NCI-H146 treated with DMSO at 0.1 percent for 48 hours (cell line): ENCODE results near the gene DEFB124.
"Not testable (repeated sequence)": the region's sequence is repeated elsewhere in the genome, so short reads cannot be mapped to it uniquely, and the experiment has no call there.

ENCODE experiments used
- DNase-seq: peaks from one replicate; lab custom pipeline; 2025; ENCODE audit not compliant: unreplicated experiment; lab: John Stamatoyannopoulos, UW

DEFB124 gene

GRCh38 chr20:31426891-31427551, 47.9 kb downstream of the DEFB124 start:
- not testable (repeated sequence) for DNase-seq

- no peak for DNase-seq
Observed at GRCh38 chr20:31425797-31426196, 49.1 kb downstream of the DEFB124 start.

- DNase-seq: no peak
Observed at GRCh38 chr20:31418307-31418706, 56.6 kb downstream of the DEFB124 start.

GRCh38 chr20:31415653-31416052, 59.3 kb downstream of the DEFB124 start:
- no peak for DNase-seq
